Mammary microvascular endothelial cell (primary cell): ENCODE results near the gene LMF2. TPM values are rescaled to one million over a fixed set of nuclear protein-coding genes. Genes with fewer than 3 reads are reported as not detected.

Experiments used
- total RNA-seq: library from RNA; depleted of rRNA; stranded (reverse); fragments of >200 nt; gene quantifications from 2 replicates; pipeline ENCODE4 v1.2.3, GENCODE V29; 2015

LMF2 gene
- total RNA-seq, result 78.3 and 88.4 TPM in 2 replicates

GRCh38 chr22:50507421-50507990 is at the start of gene LMF2:
TSS of gene LMF2 (minus strand) at chr22:50507702. CDS start at chr22:50507675, 27 bp downstream.

GRCh38 chr22:50545522-50546325 is 38.2 kb upstream of the LMF2 start, which contains the start of gene KLHDC7B:
TSS of gene KLHDC7B (plus strand) at chr22:50545899. CDS start at chr22:50546244, 345 bp downstream.

GRCh38 chr22:50529897-50530579 is 22.5 kb upstream of the LMF2 start, which contains the start of gene TYMP:
TSS of gene TYMP (minus strand) at chr22:50530012. CDS start at chr22:50529709, 303 bp downstream.

GRCh38 chr22:50525104-50525857 is 17.8 kb upstream of the LMF2 start, which contains the start of gene SCO2:
TSS of gene SCO2 (minus strand) at chr22:50525598. CDS start at chr22:50524411, 1,187 bp downstream.

GRCh38 chr22:50507991-50508884 is 736 bp upstream of the LMF2 start, which contains the start of gene NCAPH2:
TSS of gene NCAPH2 (plus strand) at chr22:50508224. CDS start at chr22:50508338, 114 bp downstream.

GRCh38 chr22:50486561-50487289 is 20.8 kb downstream of the LMF2 start, which contains the start of gene MIOX:
TSS of gene MIOX (plus strand) at chr22:50486859. CDS start at chr22:50486898, 39 bp downstream.

GRCh38 chr22:50481440-50482106 is 25.9 kb downstream of the LMF2 start, which contains the start of gene ADM2:
TSS of gene ADM2 (plus strand) at chr22:50481543. CDS start at chr22:50481848, 305 bp downstream.

GRCh38 chr22:50474710-50475651 is 32.5 kb downstream of the LMF2 start, which contains the start of gene SBF1:
TSS of gene SBF1 (minus strand) at chr22:50475035. CDS start at chr22:50474840, 195 bp downstream.

Other genes starting within 250 kb of the LMF2 start
- 53.5 and 56.0 TPM in 2 replicates for gene MAPK12, start 246.0 kb downstream of the LMF2 start, total RNA-seq
- gene MAPK11, start 237.3 kb downstream of the LMF2 start, total RNA-seq, result 28.7 and 36.6 TPM in 2 replicates
- 68.6 and 71.5 TPM in 2 replicates for gene PLXNB2, start 200.1 kb downstream of the LMF2 start, total RNA-seq
- gene DENND6B, start 180.7 kb downstream of the LMF2 start, total RNA-seq, result 3.0 and 3.4 TPM in 2 replicates
- 39.8 and 41.1 TPM in 2 replicates for gene PPP6R2, start 164.4 kb downstream of the LMF2 start, total RNA-seq
- 47.4 and 50.8 TPM in 2 replicates for gene SBF1, start 32.7 kb downstream of the LMF2 start, total RNA-seq
- 0.64 and 0.87 TPM in 2 replicates for gene ADM2, start 26.2 kb downstream of the LMF2 start, total RNA-seq
- gene MIOX, start 20.8 kb downstream of the LMF2 start, total RNA-seq, result not detected in 2 replicates
- 63.0 and 70.5 TPM in 2 replicates for gene NCAPH2, start 522 bp upstream of the LMF2 start, total RNA-seq
- 3.7 and 13.6 TPM in 2 replicates for gene SCO2, start 17.9 kb upstream of the LMF2 start, total RNA-seq
- 27.3 and 32.5 TPM in 2 replicates for gene TYMP, start 22.3 kb upstream of the LMF2 start, total RNA-seq
- gene KLHDC7B, start 38.2 kb upstream of the LMF2 start, total RNA-seq, result not detected in 2 replicates
- not detected in 2 replicates for gene SYCE3, start 55.2 kb upstream of the LMF2 start, total RNA-seq
- gene CPT1B, start 70.7 kb upstream of the LMF2 start, total RNA-seq, result 0.60 and 1.5 TPM in 2 replicates
- gene CHKB, start 75.1 kb upstream of the LMF2 start, total RNA-seq, result 25.7 and 26.6 TPM in 2 replicates
- 0.07 and 0.34 TPM in 2 replicates for gene MAPK8IP2, start 93.1 kb upstream of the LMF2 start, total RNA-seq
- gene ARSA, start 120.5 kb upstream of the LMF2 start, total RNA-seq, result 25.1 and 27.9 TPM in 2 replicates
- 27.8 and 32.5 TPM in 2 replicates for gene SHANK3, start 165.1 kb upstream of the LMF2 start, total RNA-seq
- 0.40 TPM in 1 of 2 replicates, not detected in the other for gene ACR, start 230.5 kb upstream of the LMF2 start, total RNA-seq